MCF 10A (cell line): ENCODE measurements around the gene CCDC90B. TPM values are rescaled to one million over a fixed set of nuclear protein-coding genes. Genes with fewer than 3 reads are reported as not detected.
"Not testable (repeated sequence)": the region's sequence is repeated elsewhere in the genome, so short reads cannot be mapped to it uniquely, and the experiment has no call there.

Experiments used
- BruUV-seq: library from RNA; stranded (reverse); fragments of 400-500 nt; replicated peaks from 2 replicates; lab custom pipeline; 2021; lab: Mats Ljungman, UMichigan
- CTCF ChIA-PET: fragments of 300-600 bp; sonication (Branson Sonifier 250); formaldehyde crosslinking; extraction: SDS; loops from one replicate; lab custom pipeline; 2021; ENCODE audit warnings: antibody characterized with exemption, inconsistent platforms; lab: Yijun Ruan, JAX
- POLR2A ChIA-PET: fragments of 300-600, 350-650 bp; sonication (Branson Sonifier 250); formaldehyde crosslinking; extraction: SDS; loops from one replicate; lab custom pipeline; 2020; ENCODE audit warnings: antibody characterized with exemption, inconsistent platforms; lab: Yijun Ruan, JAX
- DNase-seq: peaks from one replicate; pipeline ENCODE4 v3.0.0-alpha.2; 2018; ENCODE audit not compliant: unreplicated experiment
- H3K27ac Mint-ChIP-seq: one replicate; pipeline ENCODE4 v1.8.0; 2022; ENCODE audit warnings: mild to moderate bottlenecking, low read depth, mixed read lengths; ENCODE audit not compliant: unreplicated experiment
- H3K27me3 Mint-ChIP-seq: one replicate; pipeline ENCODE4 v1.8.0; 2022; ENCODE audit warnings: mixed read lengths; ENCODE audit not compliant: insufficient read depth, unreplicated experiment
- H3K36me3 Mint-ChIP-seq: one replicate; pipeline ENCODE4 v1.8.0; 2022; ENCODE audit warnings: mild to moderate bottlenecking, moderate library complexity, mixed read lengths; ENCODE audit not compliant: insufficient read depth, unreplicated experiment
- H3K4me1 Mint-ChIP-seq: one replicate; pipeline ENCODE4 v1.8.0; 2022; ENCODE audit warnings: mixed read lengths; ENCODE audit not compliant: insufficient read depth, unreplicated experiment
- H3K4me3 Mint-ChIP-seq: one replicate; pipeline ENCODE4 v1.8.0; 2022; ENCODE audit warnings: mild to moderate bottlenecking, moderate library complexity, mixed read lengths; ENCODE audit not compliant: unreplicated experiment
- H3K9me3 Mint-ChIP-seq: one replicate; pipeline ENCODE4 v1.8.0; 2022; ENCODE audit warnings: mixed read lengths; ENCODE audit not compliant: unreplicated experiment
- CTCF ChIP-seq: fragments of 200-600 bp; IDR thresholded peaks from one replicate; pipeline ENCODE4 v1.8.0; 2022; ENCODE audit warnings: antibody characterized with exemption, mild to moderate bottlenecking; ENCODE audit not compliant: unreplicated experiment
- intact Hi-C: fragments of 100-400 bp; cut with micrococcal nuclease; formaldehyde crosslinking; loops from 2 replicates; pipeline ENCODE4 v1.14.1; 2022
- total RNA-seq: library from RNA; stranded (reverse); gene quantifications from 2 replicates; pipeline ENCODE4 v1.2.3, GENCODE V29; 2022

CCDC90B gene
- total RNA-seq, 1 experiment from 2014 or later, result 69.1 TPM

GRCh38 chr11:83326326-83326725, 40.2 kb upstream of the CCDC90B start:
- BruUV-seq, result no TSS peak
- H3K4me3 Mint-ChIP-seq, result no peak overlapping the region
- intact Hi-C loops, result no loop called here
- no peaks in the 10 kb centered on the region for H3K36me3 Mint-ChIP-seq
- DNase-seq, result no peak
- no peak for TF ChIP-seq CTCF
- CTCF ChIA-PET, result interaction anchor here (0.7 to 1.7 kb wide), 3 partner anchors 25 to 493 kb away, joined by 3 to 5 read pairs (median 3); no protein-coding TSS in a partner anchor
- no peaks in the 10 kb centered on the region for H3K9me3 Mint-ChIP-seq
- H3K27ac Mint-ChIP-seq, result no peak overlapping the region
- POLR2A ChIA-PET, result no interaction called here
- H3K4me1 Mint-ChIP-seq, result no peaks in the 10 kb centered on the region
- H3K27me3 Mint-ChIP-seq, result peaks cover 46% of the 10 kb centered on the region

GRCh38 chr11:83319346-83319745, 33.2 kb upstream of the CCDC90B start:
- no peak for DNase-seq

GRCh38 chr11:83318931-83319330, 32.8 kb upstream of the CCDC90B start:
- intact Hi-C loops, result no loop called here
- peaks cover 36% of the 10 kb centered on the region for H3K27me3 Mint-ChIP-seq
- no TSS peak for BruUV-seq
- H3K9me3 Mint-ChIP-seq, result no peaks in the 10 kb centered on the region
- no peaks in the 10 kb centered on the region for H3K4me1 Mint-ChIP-seq
- no peak overlapping the region for H3K4me3 Mint-ChIP-seq
- ChIA-PET CTCF (interaction anchor here (0.7 to 1.0 kb wide), 2 partner anchors 26 to 558 kb away, joined by 3 to 9 read pairs; no protein-coding TSS in a partner anchor), POLR2A (no interaction called here)
- no peak for DNase-seq
- no peak for TF ChIP-seq CTCF
- no peaks in the 10 kb centered on the region for H3K36me3 Mint-ChIP-seq
- no peak overlapping the region for H3K27ac Mint-ChIP-seq

More at GRCh38 chr11:83319346-83319745, 33.2 kb upstream of the CCDC90B start:
- intact Hi-C loops, result no loop called here
- Mint-ChIP-seq H3K27me3 (peaks cover 40% of the 10 kb centered on the region), H3K4me1 (no peaks in the 10 kb centered on the region), H3K27ac (no peak overlapping the region), H3K4me3 (no peak overlapping the region), H3K36me3 (no peaks in the 10 kb centered on the region), H3K9me3 (no peaks in the 10 kb centered on the region)
- TF ChIP-seq CTCF, result no peak
- ChIA-PET POLR2A (no interaction called here), CTCF (no interaction called here)
- BruUV-seq, result no TSS peak

- intact Hi-C loops, result no loop called here
- no TSS peak for BruUV-seq
- H3K27ac Mint-ChIP-seq, result no peak overlapping the region
- H3K9me3 Mint-ChIP-seq, result no peaks in the 10 kb centered on the region
- peaks cover 31% of the 10 kb centered on the region for H3K27me3 Mint-ChIP-seq
- no peak for TF ChIP-seq CTCF
- no peak for DNase-seq
- CTCF ChIA-PET, result interaction anchor here (0.6 to 1.0 kb wide), 4 partner anchors 16 to 559 kb away, joined by 3 to 9 read pairs (median 4); no protein-coding TSS in a partner anchor
- H3K4me3 Mint-ChIP-seq, result no peak overlapping the region
- H3K36me3 Mint-ChIP-seq, result no peaks in the 10 kb centered on the region
- POLR2A ChIA-PET, result no interaction called here
- H3K4me1 Mint-ChIP-seq, result no peaks in the 10 kb centered on the region
Measured at GRCh38 chr11:83317757-83318690, 31.9 kb upstream of the CCDC90B start.

GRCh38 chr11:83316897-83317268, 30.7 kb upstream of the CCDC90B start:
- BruUV-seq, H3K4me3 Mint-ChIP-seq, DNase-seq, H3K9me3 Mint-ChIP-seq, CTCF ChIA-PET, intact Hi-C loops, H3K36me3 Mint-ChIP-seq, POLR2A ChIA-PET, H3K27ac Mint-ChIP-seq, H3K4me1 Mint-ChIP-seq: not testable (repeated sequence)
- H3K27me3 Mint-ChIP-seq, result peaks cover 28% of the 10 kb centered on the region
